ENCODE results near the gene DR1.
"Not testable (repeated sequence)": the region's sequence is repeated elsewhere in the genome, so short reads cannot be mapped to it uniquely, and the experiment has no call there.

The DR1 gene

GRCh38 chr1:93365813-93366212 lies 20.1 kb downstream of the DR1 start:
- no peak for TF ChIP-seq CTCF (IDR thresholded peaks at IDR 0.05; ENCODE audit: low read depth, low read length, missing control alignments)
- no peak for DNase-seq (ENCODE audit: low read depth)
- in situ Hi-C loops (cut with HindIII; ENCODE audit: low sequenced_read_pairs) = no loop called here
- no peak overlapping the region for H3K4me3 ChIP-seq (ENCODE audit: low read depth, low read length)

GRCh38 chr1:93369734-93370133 lies 24.0 kb downstream of the DR1 start:
- TF ChIP-seq CTCF (IDR thresholded peaks at IDR 0.05; ENCODE audit: low read depth, low read length, missing control alignments) = no peak
- DNase-seq (ENCODE audit: low read depth) = no peak
- in situ Hi-C loops (cut with HindIII; ENCODE audit: low sequenced_read_pairs) = no loop called here
- no peak overlapping the region for H3K4me3 ChIP-seq (ENCODE audit: low read depth, low read length)

DNA sequence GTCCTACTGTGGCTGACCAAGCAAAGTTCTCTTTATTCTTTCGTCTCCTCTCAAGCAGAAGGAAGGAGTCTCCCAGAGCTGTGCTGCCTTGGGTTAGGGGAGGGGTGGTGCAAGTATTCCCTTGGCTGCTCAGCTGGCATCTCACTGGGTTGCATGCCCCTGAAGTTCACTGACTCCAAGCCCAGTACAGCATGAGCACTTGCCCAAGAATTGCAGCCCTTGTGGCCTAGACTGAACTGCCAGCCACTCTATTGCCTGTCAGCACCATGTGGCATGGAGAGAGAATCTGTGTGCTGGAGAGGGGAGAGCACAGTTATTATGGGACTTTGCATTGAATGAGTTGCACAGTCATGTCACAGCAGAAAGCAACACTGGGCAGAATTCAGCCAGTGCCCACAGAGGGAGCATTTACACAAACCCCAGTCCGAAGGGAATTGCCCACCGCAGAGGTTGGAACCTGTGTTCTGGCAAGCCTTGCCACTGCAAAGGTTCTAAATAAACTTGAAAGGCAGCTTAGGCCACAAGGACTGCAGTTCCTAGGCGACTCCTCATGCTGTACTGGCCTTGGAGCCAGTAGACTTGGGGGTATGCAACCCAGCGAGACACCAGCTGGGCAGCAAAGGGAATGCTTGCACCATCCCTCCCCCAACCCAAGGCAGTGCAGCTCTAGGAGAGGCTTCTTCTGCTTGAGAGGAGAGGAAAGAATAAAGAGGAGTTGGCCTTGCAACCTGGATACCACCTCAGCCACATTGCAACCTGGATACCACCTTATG lies 28.8 kb downstream of the DR1 start:
- TF ChIP-seq CTCF (IDR thresholded peaks at IDR 0.05; ENCODE audit: low read depth, low read length, missing control alignments) = no peak
- in situ Hi-C loops (cut with HindIII; ENCODE audit: low sequenced_read_pairs) = no loop called here
- H3K4me3 ChIP-seq (ENCODE audit: low read depth, low read length) = no peak overlapping the region
- no peak for DNase-seq (ENCODE audit: low read depth)

- H3K4me3 ChIP-seq (ENCODE audit: low read depth, low read length) = no peak overlapping the region
- in situ Hi-C loops (cut with HindIII; ENCODE audit: low sequenced_read_pairs) = no loop called here
- no peak for TF ChIP-seq CTCF (IDR thresholded peaks at IDR 0.05; ENCODE audit: low read depth, low read length, missing control alignments)
- no peak for DNase-seq (ENCODE audit: low read depth)
These were observed 38.9 kb downstream of the DR1 start for GRCh38 chr1:93384656-93385055.

DNA sequence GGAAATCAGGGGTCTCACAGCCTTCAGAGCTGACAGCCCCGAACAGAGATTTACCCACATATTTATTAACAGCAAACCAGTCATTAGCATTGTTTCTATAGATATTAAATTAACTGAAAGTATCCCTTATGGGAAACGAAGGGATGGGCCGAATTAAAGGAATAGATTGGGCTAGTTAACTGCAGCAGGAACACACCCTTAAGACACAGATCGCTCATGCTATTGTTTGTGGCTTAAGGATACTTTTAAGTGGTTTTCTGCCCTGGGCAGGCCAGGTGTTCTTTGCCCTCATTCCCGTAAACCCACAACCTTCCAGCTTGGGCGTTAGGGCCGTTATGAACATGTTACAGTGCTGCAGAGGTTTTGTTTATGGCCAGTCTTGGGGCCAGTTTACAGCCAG lies 40.6 kb downstream of the DR1 start:
- H3K4me3 ChIP-seq (ENCODE audit: low read depth, low read length); in situ Hi-C loops (cut with HindIII; ENCODE audit: low sequenced_read_pairs); DNase-seq (ENCODE audit: low read depth): not testable (repeated sequence)

DNA sequence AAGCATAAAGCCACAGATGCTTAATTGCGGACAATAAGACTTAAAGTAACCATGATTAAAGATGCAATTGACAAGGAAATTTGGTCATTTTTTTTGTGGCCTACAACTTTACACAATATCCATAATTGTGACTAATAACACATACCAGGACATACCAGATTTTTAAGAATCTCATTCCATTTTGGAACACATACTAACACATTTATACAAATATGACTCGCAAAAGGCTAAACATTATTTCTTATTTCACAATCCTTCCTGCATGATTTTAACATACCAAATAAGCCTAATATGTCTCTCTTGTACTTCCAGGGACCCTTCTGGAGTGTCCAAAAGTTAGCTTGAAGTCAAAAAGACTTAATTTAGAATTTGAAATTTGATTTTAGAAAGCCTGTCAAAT lies 48.8 kb downstream of the DR1 start:
- H3K4me3 ChIP-seq (ENCODE audit: low read depth, low read length) = no peak overlapping the region
- no peak for TF ChIP-seq CTCF (IDR thresholded peaks at IDR 0.05; ENCODE audit: low read depth, low read length, missing control alignments)
- in situ Hi-C loops (cut with HindIII; ENCODE audit: low sequenced_read_pairs) = no loop called here
- DNase-seq (ENCODE audit: low read depth) = no peak

DNA sequence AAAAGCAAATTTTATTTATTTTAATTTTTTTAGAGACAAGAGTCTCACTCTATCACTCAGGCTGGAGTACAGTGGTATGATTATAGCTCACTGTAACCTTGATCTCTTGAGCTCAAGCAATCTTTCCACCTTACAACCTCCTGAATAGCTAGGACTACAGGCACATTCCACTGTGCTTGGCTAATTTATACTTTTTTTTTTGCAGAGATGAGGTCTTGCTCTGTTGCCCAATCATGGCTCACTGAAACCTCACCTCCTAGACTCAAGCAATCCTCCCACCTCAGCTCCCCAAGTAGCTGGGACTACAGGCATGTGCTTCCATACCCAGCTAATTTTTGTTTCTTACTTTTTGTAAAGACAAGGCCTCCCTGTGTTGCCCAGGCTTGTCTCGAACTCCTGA lies 49.5 kb downstream of the DR1 start:
- DNase-seq (ENCODE audit: low read depth) = no peak
- in situ Hi-C loops (cut with HindIII; ENCODE audit: low sequenced_read_pairs) = no loop called here
- H3K4me3 ChIP-seq (ENCODE audit: low read depth, low read length) = no peak overlapping the region
- no peak for TF ChIP-seq CTCF (IDR thresholded peaks at IDR 0.05; ENCODE audit: low read depth, low read length, missing control alignments)

Data from astrocyte of the cerebellum (primary cell).